ENCODE measurements around the gene SYNE1. TPM values are rescaled to one million over a fixed set of nuclear protein-coding genes. Genes with fewer than 3 reads are reported as not detected.

SYNE1 gene
- total and polyA plus RNA-seq, 7 donors, result 6.0 to 74.6 (median 16.5) TPM

DNA sequence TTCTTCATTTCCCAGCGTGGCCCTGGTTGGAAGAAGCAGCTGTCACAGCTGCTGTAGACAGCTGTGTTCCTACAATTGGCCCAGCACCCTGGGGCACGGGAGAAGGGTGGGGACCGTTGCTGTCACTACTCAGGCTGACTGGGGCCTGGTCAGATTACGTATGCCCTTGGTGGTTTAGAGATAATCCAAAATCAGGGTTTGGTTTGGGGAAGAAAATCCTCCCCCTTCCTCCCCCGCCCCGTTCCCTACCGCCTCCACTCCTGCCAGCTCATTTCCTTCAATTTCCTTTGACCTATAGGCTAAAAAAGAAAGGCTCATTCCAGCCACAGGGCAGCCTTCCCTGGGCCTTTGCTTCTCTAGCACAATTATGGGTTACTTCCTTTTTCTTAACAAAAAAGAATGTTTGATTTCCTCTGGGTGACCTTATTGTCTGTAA is 537.0 kb downstream of the SYNE1 start:
- Histone ChIP-seq H3K9me3 (no peaks in the 10 kb centered on the region), H3K36me3 (ENCODE audit: insufficient read depth in 1 of 2, low read depth in 1 of 2) (no peaks in the 10 kb centered on the region), H3K4me1 (peaks cover 28% of the 10 kb centered on the region), H3K27ac (peak overlapping the region; percentile 59), H3K27me3 (ENCODE audit: insufficient read depth in 3 of 3, low read length in 2 of 3) (no peaks in the 10 kb centered on the region), H3K4me3 (no peak overlapping the region)
- TF ChIP-seq, protein P1, sequence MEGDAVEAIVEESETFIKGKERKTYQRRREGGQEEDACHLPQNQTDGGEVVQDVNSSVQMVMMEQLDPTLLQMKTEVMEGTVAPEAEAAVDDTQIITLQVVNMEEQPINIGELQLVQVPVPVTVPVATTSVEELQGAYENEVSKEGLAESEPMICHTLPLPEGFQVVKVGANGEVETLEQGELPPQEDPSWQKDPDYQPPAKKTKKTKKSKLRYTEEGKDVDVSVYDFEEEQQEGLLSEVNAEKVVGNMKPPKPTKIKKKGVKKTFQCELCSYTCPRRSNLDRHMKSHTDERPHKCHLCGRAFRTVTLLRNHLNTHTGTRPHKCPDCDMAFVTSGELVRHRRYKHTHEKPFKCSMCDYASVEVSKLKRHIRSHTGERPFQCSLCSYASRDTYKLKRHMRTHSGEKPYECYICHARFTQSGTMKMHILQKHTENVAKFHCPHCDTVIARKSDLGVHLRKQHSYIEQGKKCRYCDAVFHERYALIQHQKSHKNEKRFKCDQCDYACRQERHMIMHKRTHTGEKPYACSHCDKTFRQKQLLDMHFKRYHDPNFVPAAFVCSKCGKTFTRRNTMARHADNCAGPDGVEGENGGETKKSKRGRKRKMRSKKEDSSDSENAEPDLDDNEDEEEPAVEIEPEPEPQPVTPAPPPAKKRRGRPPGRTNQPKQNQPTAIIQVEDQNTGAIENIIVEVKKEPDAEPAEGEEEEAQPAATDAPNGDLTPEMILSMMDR (IDR thresholded peaks at IDR 0.05), result no peak
- DNase-seq (peak; percentile 56 to 81), ATAC-seq (peak; percentile 63 to 74 (median 70))
- intact Hi-C loops (cut with DNase I), result no loop called here
- WGBS, 3 donors, result 4 to 18% (median 18%) methylated on average over 7 of the region's 7 CpGs

DNA sequence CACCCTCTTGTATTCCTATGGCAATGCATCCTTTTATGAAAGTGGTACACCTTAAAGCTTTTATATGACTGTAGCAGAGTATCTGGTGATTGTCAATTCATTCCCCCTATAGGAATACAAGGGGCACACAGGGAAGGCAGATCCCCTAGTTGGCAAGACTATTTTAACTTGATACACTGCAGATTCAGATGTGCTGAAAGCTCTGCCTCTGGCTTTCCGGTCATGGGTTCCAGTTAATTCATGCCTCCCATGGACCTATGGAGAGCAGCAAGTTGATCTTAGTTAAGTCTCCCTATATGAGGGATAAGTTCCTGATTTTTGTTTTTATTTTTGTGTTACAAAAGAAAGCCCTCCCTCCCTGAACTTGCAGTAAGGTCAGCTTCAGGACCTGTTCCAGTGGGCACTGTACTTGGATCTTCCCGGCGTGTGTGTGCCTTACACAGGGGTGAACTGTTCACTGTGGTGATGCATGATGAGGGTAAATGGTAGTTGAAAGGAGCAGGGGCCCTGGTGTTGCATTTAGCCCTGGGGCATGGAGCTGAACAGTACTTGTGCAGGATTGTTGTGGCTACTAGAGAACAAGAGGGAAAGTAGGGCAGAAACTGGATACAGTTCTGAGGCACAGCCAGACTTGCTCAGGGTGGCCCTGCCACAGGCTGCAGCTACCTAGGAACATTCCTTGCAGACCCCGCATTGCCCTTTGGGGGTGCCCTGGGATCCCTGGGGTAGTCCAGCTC is 537.5 kb downstream of the SYNE1 start:
- Histone ChIP-seq H3K27me3 (ENCODE audit: insufficient read depth in 3 of 3, low read length in 2 of 3) (no peaks in the 10 kb centered on the region), H3K4me3 (no peak overlapping the region), H3K4me1 (peaks cover 33% of the 10 kb centered on the region), H3K36me3 (ENCODE audit: insufficient read depth in 1 of 2, low read depth in 1 of 2) (no peaks in the 10 kb centered on the region), H3K9me3 (no peaks in the 10 kb centered on the region), H3K27ac (peak overlapping the region; percentile 59)
- DNase-seq (no peak), ATAC-seq (peak in 2 of 4 donors; percentile 39 to 43)
- intact Hi-C loops (cut with DNase I), result loop anchor here in 1 of 2 donors (10.0 kb wide), 1 partner anchor 295 kb away; the partner anchor contains the start of gene ESR1
- 34 to 50% (median 35%) methylated on average over 4 of the region's 4 CpGs for WGBS, 3 donors
- TF ChIP-seq, protein P1 (IDR thresholded peaks at IDR 0.05), result no peak

DNA sequence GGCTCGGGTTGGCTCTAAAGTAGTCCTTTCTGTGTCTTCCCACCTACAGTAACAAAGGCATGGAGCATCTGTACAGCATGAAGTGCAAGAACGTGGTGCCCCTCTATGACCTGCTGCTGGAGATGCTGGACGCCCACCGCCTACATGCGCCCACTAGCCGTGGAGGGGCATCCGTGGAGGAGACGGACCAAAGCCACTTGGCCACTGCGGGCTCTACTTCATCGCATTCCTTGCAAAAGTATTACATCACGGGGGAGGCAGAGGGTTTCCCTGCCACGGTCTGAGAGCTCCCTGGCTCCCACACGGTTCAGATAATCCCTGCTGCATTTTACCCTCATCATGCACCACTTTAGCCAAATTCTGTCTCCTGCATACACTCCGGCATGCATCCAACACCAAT is 538.5 kb downstream of the SYNE1 start:
- 66 to 84% (median 70%) methylated on average over 14 of the region's 14 CpGs for WGBS, 3 donors
- no peak for ATAC-seq
- H3K27ac ChIP-seq, result no peak overlapping the region
- no peaks in the 10 kb centered on the region for H3K36me3 ChIP-seq (ENCODE audit: insufficient read depth in 1 of 2, low read depth in 1 of 2)
- H3K4me1 ChIP-seq, result peaks cover 37% of the 10 kb centered on the region
- no peaks in the 10 kb centered on the region for H3K27me3 ChIP-seq (ENCODE audit: insufficient read depth in 3 of 3, low read length in 2 of 3)
- TF ChIP-seq, protein P1 (IDR thresholded peaks at IDR 0.05), result no peak
- intact Hi-C loops (cut with DNase I), result loop anchor here in 1 of 2 donors (10.0 kb wide), 1 partner anchor 294 kb away; the partner anchor contains the start of gene ESR1
- no peak overlapping the region for H3K4me3 ChIP-seq
- no peaks in the 10 kb centered on the region for H3K9me3 ChIP-seq
- no peak for DNase-seq

DNA sequence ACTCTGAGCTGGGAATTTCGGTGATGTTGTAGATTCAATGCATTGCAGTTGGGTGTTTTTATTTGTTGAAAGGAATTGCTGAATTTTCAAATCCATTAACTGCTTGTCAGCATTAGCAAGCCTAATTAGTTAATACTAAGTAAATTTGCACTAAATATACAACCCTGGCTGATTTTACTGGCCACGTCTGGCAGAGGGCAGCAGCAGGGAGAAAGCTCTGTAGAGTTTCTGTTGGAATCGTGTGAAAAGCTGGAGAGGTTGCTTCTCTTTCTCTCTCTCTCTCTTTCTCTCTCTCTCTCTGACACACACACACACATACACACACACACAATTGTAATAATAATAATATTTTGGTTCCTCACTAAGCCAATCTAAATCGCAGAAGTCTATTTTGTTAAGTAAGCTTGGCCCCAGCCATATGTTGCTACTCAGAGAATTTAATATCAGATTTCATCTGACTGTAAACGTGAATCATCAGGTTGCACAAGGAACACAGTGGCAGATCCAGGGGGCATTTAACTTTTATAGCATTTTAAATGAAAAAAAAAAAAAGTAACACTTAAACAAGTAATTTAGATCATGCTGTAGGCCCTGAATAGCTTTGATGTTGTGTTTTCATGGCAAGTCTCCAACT is 540.2 kb downstream of the SYNE1 start:
- intact Hi-C loops (cut with DNase I), result loop anchor here in 1 of 2 donors (10.0 kb wide), 1 partner anchor 292 kb away; the partner anchor contains the start of gene ESR1
- Histone ChIP-seq H3K27me3 (ENCODE audit: insufficient read depth in 3 of 3, low read length in 2 of 3) (no peaks in the 10 kb centered on the region), H3K36me3 (ENCODE audit: insufficient read depth in 1 of 2, low read depth in 1 of 2) (no peaks in the 10 kb centered on the region), H3K27ac (peak overlapping the region; percentile 71), H3K4me1 (peaks cover 42% of the 10 kb centered on the region), H3K4me3 (no peak overlapping the region), H3K9me3 (no peaks in the 10 kb centered on the region)
- TF ChIP-seq, protein P1 (IDR thresholded peaks at IDR 0.05), result no peak
- no peak for DNase-seq
- peak in 2 of 4 donors; percentile 27 to 54 for ATAC-seq
- WGBS, 3 donors, result 34 to 51% (median 39%) methylated on average over 5 of the region's 5 CpGs
